Type B pancreatic cell (in vitro differentiated cells): ENCODE measurements around the gene PAQR7. TPM values are rescaled to one million over a fixed set of nuclear protein-coding genes. Genes with fewer than 3 reads are reported as not detected.

ENCODE experiments used
- DNase-seq: peaks from one replicate; pipeline ENCODE4 v3.0.0; 2021; ENCODE audit warnings: mixed read lengths; ENCODE audit not compliant: unreplicated experiment; ENCODE audit errors: extremely low spot score
- H3K27ac Mint-ChIP-seq: 2 replicates; pipeline ENCODE4 v1.8.0; 2021; ENCODE audit warnings: mild to moderate bottlenecking, mixed read lengths
- H3K27me3 Mint-ChIP-seq: 2 replicates; pipeline ENCODE4 v1.8.0; 2021; ENCODE audit warnings: mixed read lengths
- H3K36me3 Mint-ChIP-seq: 2 replicates; pipeline ENCODE4 v1.8.0; 2021; ENCODE audit warnings: mixed read lengths
- H3K4me1 Mint-ChIP-seq: one replicate; pipeline ENCODE4 v1.8.0; 2021; ENCODE audit warnings: mixed read lengths; ENCODE audit not compliant: unreplicated experiment
- H3K4me3 Mint-ChIP-seq: 2 replicates; pipeline ENCODE4 v1.8.0; 2021; ENCODE audit warnings: mild to moderate bottlenecking, mixed read lengths
- H3K9me3 Mint-ChIP-seq: 2 replicates; pipeline ENCODE4 v1.8.0; 2021; ENCODE audit warnings: mixed read lengths
- total RNA-seq: library from RNA; stranded (reverse); gene quantifications from 2 replicates; pipeline ENCODE4 v1.2.1, GENCODE V29; 2021; ENCODE audit warnings: low replicate concordance
- TF ChIP-seq, protein P1 (sequence below): fragments of 200-600 bp; sonication (generic); conservative IDR thresholded peaks from 2 replicates; pipeline ENCODE4 v1.5.0; 2021; ENCODE audit warnings: antibody characterized with exemption, mild to moderate bottlenecking

PAQR7 gene
- total RNA-seq, 1 donor from 2014 or later, result 24.3 TPM

DNA sequence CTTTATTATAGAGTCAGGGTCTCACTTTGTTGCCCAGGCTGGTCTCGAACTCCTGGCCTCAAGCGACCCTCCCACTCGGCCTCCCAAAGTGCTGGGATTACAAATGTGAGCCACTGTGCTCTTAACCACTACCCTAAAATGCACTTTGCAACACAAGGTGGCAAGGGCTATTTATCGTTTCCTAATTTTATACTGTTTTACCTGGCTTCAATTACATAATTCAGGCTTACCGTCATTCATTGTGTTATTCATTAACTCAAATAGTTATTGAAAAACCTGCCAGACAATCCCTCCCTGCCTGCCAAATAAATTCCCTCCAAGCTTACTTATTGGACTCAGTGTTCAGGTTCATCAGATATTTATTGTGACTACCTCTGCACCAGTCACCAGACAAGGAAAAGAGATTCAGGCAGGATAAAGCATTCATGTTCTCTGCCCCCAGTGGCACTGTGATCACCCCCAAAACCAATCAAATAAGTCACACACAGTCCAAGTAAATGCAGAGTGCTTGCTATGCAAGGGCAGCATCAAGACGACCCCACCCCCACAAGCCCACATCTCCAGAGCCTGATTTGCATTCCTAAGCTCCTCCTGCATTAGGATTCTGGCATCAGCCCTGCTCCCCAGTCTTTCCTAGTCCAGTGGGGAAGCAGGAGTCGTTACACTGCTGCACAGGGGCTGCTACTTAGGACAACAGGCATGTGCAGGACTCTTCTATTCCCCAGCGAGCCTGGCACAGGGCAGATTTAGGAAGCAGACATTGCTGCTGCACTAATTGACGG, 8.1 kb downstream of the PAQR7 start:
- Mint-ChIP-seq H3K27ac (peak overlapping the region; percentile 29), H3K27me3 (no peaks in the 10 kb centered on the region), H3K4me1 (peaks cover 23% of the 10 kb centered on the region), H3K36me3 (peaks cover 22% of the 10 kb centered on the region), H3K4me3 (peak overlapping the region; percentile 2), H3K9me3 (no peaks in the 10 kb centered on the region)
- DNase-seq, result no peak
- TF ChIP-seq, protein P1, sequence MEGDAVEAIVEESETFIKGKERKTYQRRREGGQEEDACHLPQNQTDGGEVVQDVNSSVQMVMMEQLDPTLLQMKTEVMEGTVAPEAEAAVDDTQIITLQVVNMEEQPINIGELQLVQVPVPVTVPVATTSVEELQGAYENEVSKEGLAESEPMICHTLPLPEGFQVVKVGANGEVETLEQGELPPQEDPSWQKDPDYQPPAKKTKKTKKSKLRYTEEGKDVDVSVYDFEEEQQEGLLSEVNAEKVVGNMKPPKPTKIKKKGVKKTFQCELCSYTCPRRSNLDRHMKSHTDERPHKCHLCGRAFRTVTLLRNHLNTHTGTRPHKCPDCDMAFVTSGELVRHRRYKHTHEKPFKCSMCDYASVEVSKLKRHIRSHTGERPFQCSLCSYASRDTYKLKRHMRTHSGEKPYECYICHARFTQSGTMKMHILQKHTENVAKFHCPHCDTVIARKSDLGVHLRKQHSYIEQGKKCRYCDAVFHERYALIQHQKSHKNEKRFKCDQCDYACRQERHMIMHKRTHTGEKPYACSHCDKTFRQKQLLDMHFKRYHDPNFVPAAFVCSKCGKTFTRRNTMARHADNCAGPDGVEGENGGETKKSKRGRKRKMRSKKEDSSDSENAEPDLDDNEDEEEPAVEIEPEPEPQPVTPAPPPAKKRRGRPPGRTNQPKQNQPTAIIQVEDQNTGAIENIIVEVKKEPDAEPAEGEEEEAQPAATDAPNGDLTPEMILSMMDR, result no peak

DNA sequence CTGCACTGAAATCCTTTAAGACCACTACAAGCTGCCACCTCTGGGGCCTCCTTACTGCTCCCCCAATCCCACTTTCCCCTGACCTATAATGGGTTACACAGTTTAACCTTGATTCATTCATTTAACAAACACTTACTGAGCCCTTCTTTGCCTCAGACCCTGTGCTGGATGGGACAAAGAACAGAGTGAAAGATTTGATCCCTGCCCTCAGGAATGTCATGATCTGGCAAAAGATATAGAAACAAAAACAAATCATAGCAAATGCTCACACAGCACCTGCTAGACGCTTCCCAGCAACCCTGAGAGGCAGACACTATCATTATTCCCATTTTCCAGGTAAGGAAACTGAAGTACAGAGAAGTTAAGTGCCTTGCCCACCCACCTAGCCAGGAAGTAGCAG, 9.2 kb downstream of the PAQR7 start:
- Mint-ChIP-seq H3K36me3 (peaks cover 27% of the 10 kb centered on the region), H3K27ac (peak overlapping the region; percentile 34), H3K4me3 (peak overlapping the region; percentile 4)

DNA sequence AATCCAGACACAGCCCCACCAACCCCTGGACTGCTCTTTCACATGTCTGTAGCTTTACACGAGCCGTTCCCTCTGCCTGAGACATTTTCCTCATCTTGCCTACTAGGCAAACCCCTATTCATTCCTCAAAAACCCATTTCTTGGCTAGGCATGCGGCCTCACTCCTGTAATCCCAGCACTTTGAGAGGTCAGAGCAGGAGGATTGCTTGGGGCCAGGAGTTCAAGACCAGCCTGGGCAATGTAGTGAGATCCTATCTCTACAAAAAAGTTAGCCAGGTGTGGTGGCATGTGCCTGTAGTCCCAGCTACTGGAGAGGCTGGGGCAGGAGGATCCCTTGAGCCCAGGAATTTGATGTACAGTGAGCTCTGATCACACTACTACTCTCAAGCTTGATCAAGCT, 11.1 kb downstream of the PAQR7 start:
- Mint-ChIP-seq H3K27me3 (no peaks in the 10 kb centered on the region), H3K4me3 (no peak overlapping the region), H3K9me3 (no peaks in the 10 kb centered on the region), H3K27ac (peak overlapping the region; percentile 56), H3K36me3 (peaks cover 32% of the 10 kb centered on the region), H3K4me1 (peaks cover 35% of the 10 kb centered on the region)
- no peak for DNase-seq
- TF ChIP-seq, protein P1, result no peak

More for the DNA sequence above, 9.2 kb downstream of the PAQR7 start:
- Mint-ChIP-seq H3K27me3 (no peaks in the 10 kb centered on the region), H3K9me3 (no peaks in the 10 kb centered on the region), H3K4me1 (peaks cover 33% of the 10 kb centered on the region)
- no peak for DNase-seq
- TF ChIP-seq, protein P1, result no peak

DNA sequence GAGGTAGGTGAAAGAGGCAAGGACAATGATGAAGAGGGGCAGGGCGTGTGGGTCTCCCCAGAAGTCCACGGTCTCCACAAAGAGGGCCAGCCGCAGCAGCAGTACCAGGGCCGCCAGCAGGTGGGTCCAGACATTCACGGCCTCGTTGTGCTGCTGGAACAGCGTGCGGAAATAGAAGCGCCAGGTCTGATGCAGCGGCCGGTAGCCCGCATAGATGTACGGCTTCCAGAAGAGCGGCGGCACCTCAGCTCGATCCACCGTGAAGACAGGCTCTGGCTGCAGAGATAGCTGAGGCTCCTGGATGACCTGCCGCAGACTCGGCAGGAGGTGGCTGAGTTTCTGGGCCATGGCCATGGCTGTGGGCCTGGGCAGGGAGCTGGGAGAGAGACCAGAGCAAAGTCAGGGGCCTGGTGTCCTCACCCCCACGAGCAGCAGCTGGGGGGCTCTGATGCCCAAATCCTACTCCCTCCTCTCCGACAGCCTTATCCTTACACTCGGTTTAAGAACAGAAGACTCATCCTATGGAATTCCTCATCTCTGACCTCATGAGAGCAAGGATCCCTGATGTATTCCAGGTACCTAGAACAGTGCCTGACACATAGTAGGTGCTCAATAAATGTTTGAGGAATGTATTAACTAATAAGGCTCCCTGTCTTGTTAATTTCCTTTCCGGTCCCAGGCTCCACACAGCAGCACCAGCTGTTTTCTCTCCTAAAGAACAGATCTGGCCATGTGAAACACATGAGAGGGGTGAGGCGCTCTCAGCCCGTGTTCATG, 11.8 kb downstream of the PAQR7 start:
- Mint-ChIP-seq H3K36me3 (peaks cover 32% of the 10 kb centered on the region), H3K27ac (no peak overlapping the region), H3K27me3 (no peaks in the 10 kb centered on the region), H3K4me1 (peaks cover 40% of the 10 kb centered on the region), H3K4me3 (no peak overlapping the region), H3K9me3 (no peaks in the 10 kb centered on the region)
- TF ChIP-seq, protein P1, result no peak
- DNase-seq, result peak; percentile 51

DNA sequence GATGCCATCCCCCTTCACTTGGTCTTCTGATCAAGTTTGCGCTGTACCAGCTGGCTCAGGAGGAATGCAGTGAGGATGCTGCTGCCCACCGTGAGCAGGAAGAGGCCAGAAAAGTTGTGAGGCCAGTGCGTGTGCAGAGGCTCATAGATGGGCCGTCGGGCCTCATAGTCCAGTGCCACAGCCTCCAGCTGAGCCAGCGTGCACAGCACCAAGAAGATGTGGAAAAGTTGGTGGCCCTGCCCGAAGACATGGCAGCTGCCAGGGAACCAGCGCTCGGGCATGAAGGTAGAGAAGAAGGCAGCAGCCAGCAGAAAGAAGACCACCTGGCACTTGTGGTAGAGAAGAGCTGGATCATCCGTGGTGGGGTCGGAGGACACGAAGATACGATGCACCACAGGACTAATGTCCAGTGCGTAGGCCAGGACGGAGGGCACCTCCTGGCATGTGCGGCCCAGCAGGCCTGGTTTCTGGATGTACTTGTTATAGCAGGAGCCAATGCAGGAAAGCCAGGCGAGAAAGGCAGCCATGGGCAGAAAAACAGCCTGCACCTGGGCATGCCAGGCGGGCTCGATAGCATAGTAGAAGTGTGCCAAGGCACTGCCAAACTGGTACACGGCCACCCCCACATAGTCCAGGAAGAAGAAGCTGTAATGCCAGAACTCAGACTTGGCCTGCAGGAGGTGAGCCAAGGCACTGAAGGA, 12.6 kb downstream of the PAQR7 start:
- no peak overlapping the region for H3K27ac Mint-ChIP-seq
- no peaks in the 10 kb centered on the region for H3K27me3 Mint-ChIP-seq
- H3K36me3 Mint-ChIP-seq, result peaks cover 32% of the 10 kb centered on the region
- H3K4me1 Mint-ChIP-seq, result peaks cover 46% of the 10 kb centered on the region
- peak; percentile 62 for DNase-seq
- H3K4me3 Mint-ChIP-seq, result no peak overlapping the region
- TF ChIP-seq, protein P1, result no peak
- H3K9me3 Mint-ChIP-seq, result no peaks in the 10 kb centered on the region
